HG03378 (cell line): ENCODE measurements around the gene GDI1.

Source experiments
- ATAC-seq: cut with Tn5 transposase; IDR thresholded peaks from one replicate; pipeline ENCODE4 v1.9.1; 2021; ENCODE audit warnings: mild to moderate bottlenecking, moderate library complexity; ENCODE audit not compliant: unreplicated experiment

GDI1 gene

DNA sequence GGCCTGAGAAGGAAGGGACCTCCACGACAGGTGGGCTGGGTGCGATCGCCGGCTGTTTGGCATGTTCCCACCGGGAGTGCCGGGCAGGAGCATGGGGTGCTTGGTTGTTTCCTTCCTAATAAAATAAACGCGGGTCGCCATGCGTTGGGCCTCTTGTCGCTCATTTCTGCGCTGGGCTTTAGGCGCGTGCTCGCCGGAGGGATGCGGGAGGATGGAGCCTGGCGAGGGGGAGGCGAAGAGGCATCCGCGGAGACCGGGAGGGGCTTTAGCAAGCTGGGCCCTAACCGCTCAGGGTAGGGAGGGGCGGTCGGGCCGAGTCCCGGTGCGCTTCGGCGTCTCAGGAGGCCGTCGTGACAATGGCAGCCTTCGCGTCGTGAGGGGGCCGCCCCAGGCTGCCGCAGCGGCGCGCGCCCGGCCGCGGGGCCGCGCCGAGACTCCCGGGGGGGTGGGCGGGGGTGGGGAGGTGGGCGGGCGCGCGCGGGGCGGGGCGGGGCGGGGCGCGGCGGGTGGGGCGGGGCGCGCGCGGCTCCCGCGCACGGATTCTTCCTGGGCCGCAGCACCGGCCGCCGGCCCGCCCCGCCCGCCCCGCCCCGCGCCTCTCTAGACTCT is 476 bp upstream of the GDI1 start:
- no peak for ATAC-seq

- ATAC-seq: no peak
Observed at GRCh38 chrX:154437971-154438893, 1.3 kb downstream of the GDI1 start.

DNA sequence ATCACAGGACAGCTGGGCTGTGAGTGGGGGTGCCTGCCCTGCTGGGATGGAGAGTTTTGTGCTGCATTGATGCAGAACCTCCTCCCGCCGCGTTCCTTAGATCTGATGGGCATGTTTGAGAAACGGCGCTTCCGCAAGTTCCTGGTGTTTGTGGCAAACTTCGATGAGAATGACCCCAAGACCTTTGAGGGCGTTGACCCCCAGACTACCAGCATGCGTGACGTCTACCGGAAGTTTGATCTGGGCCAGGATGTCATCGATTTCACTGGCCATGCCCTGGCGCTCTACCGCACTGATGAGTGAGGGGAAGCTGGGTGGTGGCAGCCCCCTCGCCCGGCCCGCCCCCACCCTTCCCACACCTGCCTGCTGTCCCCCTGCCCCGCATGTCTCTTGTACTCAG is 2.9 kb downstream of the GDI1 start:
- no peak for ATAC-seq

- no peak for ATAC-seq
Observed at GRCh38 chrX:154440623-154441357, 3.8 kb downstream of the GDI1 start.

GRCh38 chrX:154441564-154441963 is 4.6 kb downstream of the GDI1 start:
- ATAC-seq: no peak

DNA sequence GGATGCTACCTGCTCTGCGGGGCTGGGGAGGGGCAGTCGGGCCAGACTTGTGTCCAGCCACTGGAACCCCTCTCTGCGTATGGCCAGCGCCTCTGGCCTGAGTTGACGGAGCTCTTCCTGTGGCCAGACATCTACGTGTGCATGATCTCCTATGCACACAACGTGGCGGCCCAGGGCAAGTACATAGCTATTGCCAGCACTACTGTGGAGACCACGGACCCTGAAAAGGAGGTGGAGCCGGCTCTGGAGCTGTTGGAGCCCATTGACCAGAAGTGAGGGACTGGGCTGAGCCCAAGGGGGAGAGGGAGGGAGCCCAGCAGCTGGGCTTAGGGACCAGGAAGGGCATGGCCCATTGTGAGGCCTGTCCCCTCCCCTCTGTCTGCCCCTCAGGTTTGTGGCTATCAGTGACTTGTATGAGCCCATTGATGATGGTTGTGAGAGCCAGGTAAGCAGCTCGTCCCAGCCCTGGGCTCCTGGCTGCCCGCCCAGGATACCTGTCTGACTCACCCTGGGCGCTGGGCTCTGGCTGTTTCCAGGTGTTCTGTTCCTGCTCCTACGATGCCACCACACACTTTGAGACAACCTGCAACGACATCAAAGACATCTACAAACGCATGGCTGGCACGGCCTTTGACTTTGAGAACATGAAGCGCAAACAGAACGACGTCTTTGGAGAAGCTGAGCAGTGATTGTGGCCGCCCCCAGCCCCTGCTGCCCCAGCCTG is 5.2 kb downstream of the GDI1 start:
- ATAC-seq: no peak

- ATAC-seq: no peak
Observed at GRCh38 chrX:154443479-154443910, 6.5 kb downstream of the GDI1 start.

DNA sequence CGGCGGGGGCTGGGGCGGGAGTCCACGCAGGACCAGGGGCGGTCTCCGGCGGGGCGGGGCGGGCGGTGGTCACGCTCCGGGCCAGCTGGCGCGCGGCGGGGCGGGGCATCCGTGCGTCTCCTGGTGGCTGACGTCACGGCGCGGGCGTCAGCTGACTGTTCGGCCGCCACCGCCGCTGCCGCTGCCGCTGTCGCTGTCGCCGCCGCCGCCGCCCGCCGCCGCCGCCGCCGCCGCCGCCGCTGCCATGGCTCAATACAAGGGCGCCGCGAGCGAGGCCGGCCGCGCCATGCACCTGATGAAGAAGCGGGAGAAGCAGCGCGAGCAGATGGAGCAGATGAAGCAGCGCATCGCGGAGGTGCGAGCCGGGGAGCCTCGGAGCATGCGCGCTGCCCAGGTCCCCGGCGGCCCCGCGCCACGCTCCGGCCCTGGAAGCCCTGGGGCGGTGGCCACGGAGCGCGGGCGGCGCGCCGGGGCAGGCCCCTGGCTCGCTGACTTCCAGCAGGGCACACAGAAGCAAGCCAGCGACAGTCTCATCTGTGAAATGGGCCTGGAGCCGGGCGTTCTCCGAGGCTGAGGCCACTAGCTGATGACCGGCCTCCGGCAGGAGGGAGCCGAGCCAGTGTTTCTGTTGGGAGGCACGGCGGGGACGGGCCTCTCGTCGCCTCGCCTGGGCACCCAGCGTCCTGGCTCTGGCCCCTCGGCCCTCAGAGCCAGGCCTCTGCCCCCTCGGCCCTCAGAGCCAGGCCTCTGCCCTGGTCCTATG is 7.2 kb downstream of the GDI1 start, which contains the start of gene FAM50A:
Gene FAM50A, plus strand, starts transcription at position 150 of the 763 bp plus-strand sequence. Its CDS starts 95 bp downstream, at position 245.
- peak; percentile 45 for ATAC-seq

DNA sequence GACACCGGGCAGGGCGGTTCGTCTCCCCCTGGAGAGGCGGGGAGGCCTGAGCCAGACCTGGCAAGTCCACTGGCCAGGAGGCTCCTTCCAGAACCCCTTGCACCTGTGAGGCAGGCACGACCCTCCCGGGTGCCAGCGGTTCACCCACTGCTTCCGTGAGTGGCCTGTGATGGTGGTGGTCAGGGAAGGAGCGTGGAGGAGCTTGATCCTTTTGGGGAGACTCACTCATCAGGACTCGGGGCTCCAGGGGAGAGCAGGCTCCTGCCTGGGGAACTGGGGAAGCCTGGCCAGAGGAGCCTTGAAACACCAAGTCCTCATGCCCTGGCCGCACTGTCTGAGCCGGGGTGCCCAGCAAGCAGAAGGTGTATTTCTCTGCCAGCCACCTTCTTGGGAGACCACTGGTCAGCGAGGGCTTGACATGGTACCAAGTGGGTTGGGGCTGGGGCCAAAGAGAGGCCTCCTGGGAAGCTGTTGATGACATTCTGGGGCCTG is 7.8 kb downstream of the GDI1 start:
- no peak for ATAC-seq

- no peak for ATAC-seq
Observed at GRCh38 chrX:154445776-154446175, 8.8 kb downstream of the GDI1 start.

DNA sequence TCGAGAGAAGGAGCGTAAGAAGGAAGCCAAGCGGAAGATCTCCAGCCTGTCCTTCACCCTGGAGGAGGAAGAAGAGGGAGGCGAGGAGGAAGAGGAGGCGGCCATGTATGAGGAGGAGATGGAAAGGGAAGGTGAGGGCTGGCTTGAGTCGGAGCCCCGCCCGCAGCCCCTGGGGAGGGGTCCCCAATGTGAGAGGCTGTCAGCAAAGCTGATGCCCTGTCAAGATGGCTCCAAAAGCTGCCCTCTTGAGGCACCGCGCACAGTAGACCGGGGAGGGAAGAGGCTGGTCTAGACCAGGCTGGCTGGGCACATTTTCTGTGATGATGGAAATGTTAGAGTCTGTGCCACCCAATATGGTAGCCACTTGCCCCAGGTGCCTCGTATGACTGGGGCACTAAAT is 9.5 kb downstream of the GDI1 start:
- no peak for ATAC-seq

- ATAC-seq: no peak
Observed at GRCh38 chrX:154448484-154448883, 11.5 kb downstream of the GDI1 start.

GRCh38 chrX:154449618-154450017 is 12.7 kb downstream of the GDI1 start:
- no peak for ATAC-seq

- ATAC-seq: no peak
Observed at GRCh38 chrX:154450312-154450711, 13.4 kb downstream of the GDI1 start.

- no peak for ATAC-seq
Observed at GRCh38 chrX:154452823-154453222, 15.9 kb downstream of the GDI1 start.

GRCh38 chrX:154457491-154458115 is 20.6 kb downstream of the GDI1 start:
- ATAC-seq: no peak

DNA sequence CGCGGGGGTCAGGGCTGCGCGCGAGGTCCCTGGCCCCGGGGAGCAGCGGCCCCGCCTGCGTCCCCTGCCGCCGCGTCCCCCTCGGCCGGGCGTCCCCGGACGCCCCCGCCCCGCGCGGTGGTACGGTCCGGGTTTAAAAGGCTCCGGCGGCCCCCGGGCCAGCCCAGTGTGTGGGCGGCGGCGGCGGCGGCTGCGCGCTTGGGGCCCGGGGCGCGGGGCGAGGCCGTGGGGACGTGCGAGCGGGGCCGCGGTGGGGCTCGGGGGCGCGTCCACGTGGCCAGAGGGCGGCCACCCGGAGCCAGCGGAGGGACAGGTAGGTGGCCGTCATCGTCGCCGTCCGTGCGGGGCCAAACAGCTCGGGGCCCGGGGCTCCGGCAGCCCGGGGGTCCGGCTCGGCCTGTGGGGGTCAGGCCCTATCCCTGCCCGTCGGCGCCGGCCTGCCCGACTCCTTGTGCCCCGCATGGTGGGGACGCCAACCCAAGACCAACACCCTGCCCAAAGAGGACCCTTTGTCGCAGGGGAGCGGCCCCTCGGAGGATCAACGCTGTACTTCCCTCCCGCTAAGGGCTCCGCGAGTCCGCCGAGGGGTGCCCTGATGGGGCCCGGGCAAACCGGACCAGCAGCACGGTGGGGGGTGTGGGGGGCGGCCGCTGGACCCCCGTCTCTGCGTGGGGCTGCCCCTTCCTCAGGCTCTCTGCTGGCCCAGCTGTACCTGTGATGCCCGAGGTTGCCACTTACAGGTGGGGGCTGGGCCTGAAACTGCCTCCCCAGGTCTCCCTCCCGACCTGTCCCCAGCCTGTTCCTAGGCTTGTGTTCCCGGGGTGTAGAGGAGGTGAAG is 21.4 kb downstream of the GDI1 start, which contains the start of gene PLXNA3:
Gene PLXNA3, plus strand, starts transcription at position 166 of the 838 bp plus-strand sequence. CDS start 1,903 bp downstream, outside the sequence.
- no peak for ATAC-seq
